ENCODE results near the gene SMIM1. TPM values are rescaled to one million over a fixed set of nuclear protein-coding genes. Genes with fewer than 3 reads are reported as not detected.

Gene SMIM1
- polyA plus RNA-seq, 2 of the 4 experiments (the other 2 are of a cell fraction), result 0.67 to 1.1 TPM

GRCh38 chr1:3735027-3735681 lies 37.4 kb upstream of the SMIM1 start:
- WGBS (ENCODE audit: missing lambda C conversion rate), result 88% methylated on average over 4 of the region's 12 CpGs
- ATAC-seq (no peak), DNase-seq (ENCODE audit: low read depth in 1 of 2, low spot score in 1 of 2) (no peak), FAIRE-seq (no peak)
- ChIA-PET POLR2A (no interaction called here), CTCF (interaction anchor here (1.4 to 4.7 kb wide), 2 partner anchors 11 to 282 kb away, joined by 3 to 22 read pairs; no protein-coding TSS in a partner anchor)
- no peak for TF ChIP-seq CHD4 (IDR thresholded peaks at IDR 0.05; ENCODE audit: borderline replicate concordance)
- TF ChIP-seq SREBF2 (IDR thresholded peaks at IDR 0.05), result no peak
- no peak for TF ChIP-seq NFE2L2 (conservative IDR thresholded peaks at IDR 0.05; ENCODE audit: low read length)
- Histone ChIP-seq H3K9me3 (no peaks in the 10 kb centered on the region), H3K4me2 (no peak overlapping the region), H3K4me1 (no peaks in the 10 kb centered on the region), H3K4me3 (no peak overlapping the region), H3K27ac (no peak overlapping the region)

GRCh38 chr1:3735688-3736087 lies 36.9 kb upstream of the SMIM1 start:
- no peak overlapping the region for H3K4me3 ChIP-seq
- TF ChIP-seq NPAS2 (CRISPR knock-in tag; IDR thresholded peaks at IDR 0.05; ENCODE audit: borderline replicate concordance) (no peak), RAD21 (conservative IDR thresholded peaks at IDR 0.05 in 1 of 2, IDR thresholded peaks at IDR 0.05 in 1 of 2) (no peak), EP300 (IDR thresholded peaks at IDR 0.05) (no peak), HOXB5 (CRISPR knock-in tag; IDR thresholded peaks at IDR 0.05) (no peak), HES2 (IDR thresholded peaks at IDR 0.05) (no peak), BHLHE40 (IDR thresholded peaks at IDR 0.05; ENCODE audit: low read depth, low read length) (no peak), PHF8 (IDR thresholded peaks at IDR 0.05; ENCODE audit: borderline replicate concordance, low read depth) (no peak), HOXB13 (CRISPR knock-in tag; IDR thresholded peaks at IDR 0.05; ENCODE audit: low read depth) (no peak), HEYL (CRISPR knock-in tag; IDR thresholded peaks at IDR 0.05) (no peak), ELK1 (IDR thresholded peaks at IDR 0.05; ENCODE audit: low read depth, low read length) (no peak), MYC (IDR thresholded peaks at IDR 0.05; ENCODE audit: borderline replicate concordance, low read length) (no peak)
- H3K4me1 ChIP-seq, result no peaks in the 10 kb centered on the region
- DNase-seq (ENCODE audit: low read depth in 1 of 2, low spot score in 1 of 2) (no peak), FAIRE-seq (no peak), ATAC-seq (no peak)
- H3K27ac ChIP-seq, result no peak overlapping the region
- no peak overlapping the region for H3K4me2 ChIP-seq
- ChIA-PET POLR2A (no interaction called here), CTCF (interaction anchor here (1.4 to 4.7 kb wide), 2 partner anchors 12 to 282 kb away, joined by 3 to 22 read pairs; no protein-coding TSS in a partner anchor)
- WGBS (ENCODE audit: missing lambda C conversion rate), result 79% methylated on average over 9 of the region's 13 CpGs
- H3K9me3 ChIP-seq, result no peaks in the 10 kb centered on the region

- TF ChIP-seq KDM1A (IDR thresholded peaks at IDR 0.05; ENCODE audit: low read depth) (no peak), E2F6 (IDR thresholded peaks at IDR 0.05; ENCODE audit: borderline replicate concordance, low read depth) (no peak), EHF (CRISPR knock-in tag; IDR thresholded peaks at IDR 0.05) (no peak), ATOH8 (CRISPR knock-in tag; IDR thresholded peaks at IDR 0.05; ENCODE audit: low read depth) (no peak), KDM5A (IDR thresholded peaks at IDR 0.05) (no peak), HOXA7 (CRISPR knock-in tag; IDR thresholded peaks at IDR 0.05) (no peak), MAFK (IDR thresholded peaks at IDR 0.05; ENCODE audit: partially characterized antibody) (no peak), FOSL2 (IDR thresholded peaks at IDR 0.05) (no peak), FOSL2 (CRISPR knock-in tag; IDR thresholded peaks at IDR 0.05) (no peak)
- H3K27ac ChIP-seq, result no peak overlapping the region
- 90% methylated on average over 8 of the region's 13 CpGs for WGBS (ENCODE audit: missing lambda C conversion rate)
- ATAC-seq, result no peak
- DNase-seq (ENCODE audit: low read depth in 1 of 2, low spot score in 1 of 2), result no peak
- ChIA-PET POLR2A (no interaction called here), CTCF (interaction anchor here (1.4 to 4.7 kb wide), 2 partner anchors 12 to 283 kb away, joined by 3 to 22 read pairs; no protein-coding TSS in a partner anchor)
- H3K4me3 ChIP-seq, result no peak overlapping the region
- no peaks in the 10 kb centered on the region for H3K4me1 ChIP-seq
- H3K9me3 ChIP-seq, result no peaks in the 10 kb centered on the region
- no peak overlapping the region for H3K4me2 ChIP-seq
- no peak for FAIRE-seq
Measured at GRCh38 chr1:3736131-3736561, 36.4 kb upstream of the SMIM1 start.
